Vein endothelial cell (primary cell): ENCODE measurements around the gene HNRNPAB. TPM values are rescaled to one million over a fixed set of nuclear protein-coding genes. Genes with fewer than 3 reads are reported as not detected.

ENCODE experiments used
- total RNA-seq: library from RNA; depleted of rRNA; stranded (reverse); fragments of >200 nt; gene quantifications from 2 replicates; pipeline ENCODE4 v1.2.3, GENCODE V29; 2012

Gene HNRNPAB
- total RNA-seq: 124 and 141 TPM in 2 replicates

GRCh38 chr5:178204182-178204934, at the start of gene HNRNPAB:
TSS of gene HNRNPAB (plus strand) at chr5:178204533. CDS start at chr5:178204838, 305 bp downstream.

GRCh38 chr5:178187014-178187413, 17.3 kb upstream of the HNRNPAB start, which contains the start of gene GMCL2:
TSS of gene GMCL2 (minus strand) at chr5:178187371. CDS start at chr5:178187299, 72 bp downstream.

GRCh38 chr5:178232124-178232919, 28.0 kb downstream of the HNRNPAB start, which contains the start of gene PHYKPL:
TSS of gene PHYKPL (minus strand) at chr5:178232802. CDS start at chr5:178232550, 252 bp downstream.

Other genes starting within 250 kb of the HNRNPAB start
- gene PROP1, start 208.3 kb upstream of the HNRNPAB start, total RNA-seq: not detected in 2 replicates
- gene N4BP3, start 91.0 kb upstream of the HNRNPAB start, total RNA-seq: 37.9 and 44.2 TPM in 2 replicates
- 28.8 and 34.6 TPM in 2 replicates for gene RMND5B, start 73.5 kb upstream of the HNRNPAB start, total RNA-seq
- 179 and 204 TPM in 2 replicates for gene NHP2, start 50.6 kb upstream of the HNRNPAB start, total RNA-seq
- under 0.01 TPM in 1 of 2 replicates, not detected in the other for gene GMCL2, start 17.2 kb upstream of the HNRNPAB start, total RNA-seq
- 34.5 and 40.5 TPM in 2 replicates for gene PHYKPL, start 28.3 kb downstream of the HNRNPAB start, total RNA-seq